Progenitor cell of endocrine pancreas (in vitro differentiated cells): ENCODE data around the gene STIMATE. TPM values are rescaled to one million over a fixed set of nuclear protein-coding genes. Genes with fewer than 3 reads are reported as not detected.

Experiments used
- DNase-seq: peaks from one replicate; pipeline ENCODE4 v3.0.0; 2021; ENCODE audit warnings: low spot score; ENCODE audit not compliant: unreplicated experiment
- H3K27ac Mint-ChIP-seq: 2 replicates; pipeline ENCODE4 v1.8.0; 2021; ENCODE audit warnings: mild to moderate bottlenecking, moderate library complexity, mixed read lengths
- H3K27me3 Mint-ChIP-seq: 2 replicates; pipeline ENCODE4 v1.8.0; 2021; ENCODE audit warnings: mixed read lengths
- H3K36me3 Mint-ChIP-seq: 2 replicates; pipeline ENCODE4 v1.8.0; 2022; ENCODE audit warnings: mixed read lengths; ENCODE audit not compliant: insufficient read depth
- H3K4me1 Mint-ChIP-seq: 2 replicates; pipeline ENCODE4 v1.8.0; 2021; ENCODE audit warnings: low read depth, mixed read lengths
- H3K4me3 Mint-ChIP-seq: 2 replicates; pipeline ENCODE4 v1.8.0; 2021; ENCODE audit warnings: low read depth, mild to moderate bottlenecking, moderate library complexity, mixed read lengths
- H3K9me3 Mint-ChIP-seq: 2 replicates; pipeline ENCODE4 v1.8.0; 2021; ENCODE audit warnings: low read depth, mixed read lengths
- total RNA-seq: library from RNA; stranded (reverse); gene quantifications from 2 replicates; pipeline ENCODE4 v1.2.1, GENCODE V29; 2021
- TF ChIP-seq, protein P1 (sequence below): fragments of 200-600 bp; sonication (generic); IDR thresholded peaks from one replicate; pipeline ENCODE4 v1.5.0; 2021; ENCODE audit warnings: antibody characterized with exemption, mild to moderate bottlenecking; ENCODE audit not compliant: unreplicated experiment

Gene STIMATE
- total RNA-seq, 1 donor from 2014 or later = 17.4 TPM

DNA sequence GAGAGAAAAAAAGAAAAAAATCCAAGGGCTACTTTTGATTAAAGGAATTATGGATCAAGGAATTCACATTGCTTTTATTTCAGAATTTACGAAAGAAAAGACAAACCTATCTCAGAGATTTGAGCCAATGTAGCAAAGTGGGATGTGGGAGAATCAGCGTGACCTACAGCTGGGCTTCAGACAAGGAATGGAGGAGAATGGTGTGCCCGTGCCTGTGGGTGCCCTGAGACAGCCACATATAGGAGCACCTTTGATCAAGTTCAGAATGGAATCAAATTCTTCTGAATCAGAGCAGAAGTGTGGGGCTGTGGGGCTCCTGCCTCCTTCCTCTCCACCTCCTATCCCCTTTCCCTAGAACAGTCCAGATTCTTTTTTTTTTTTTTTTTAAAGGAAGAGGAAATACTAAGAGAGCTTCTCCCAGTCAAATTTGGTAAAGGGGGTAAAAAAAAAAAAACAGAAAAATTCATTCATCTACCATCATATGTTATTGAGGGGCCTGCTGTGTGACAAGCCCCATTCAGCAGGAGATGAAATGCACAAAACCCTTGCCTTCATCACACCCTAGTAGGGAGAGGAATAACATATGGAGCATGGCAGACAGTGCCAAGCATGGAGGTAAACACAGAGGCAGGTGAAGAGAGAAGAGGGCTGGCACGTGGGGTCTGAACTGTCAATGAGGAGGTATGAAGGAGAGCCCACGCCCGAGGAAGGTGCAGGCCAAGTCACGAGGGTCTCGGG is 37.5 kb downstream of the STIMATE start:
- TF ChIP-seq, protein P1, sequence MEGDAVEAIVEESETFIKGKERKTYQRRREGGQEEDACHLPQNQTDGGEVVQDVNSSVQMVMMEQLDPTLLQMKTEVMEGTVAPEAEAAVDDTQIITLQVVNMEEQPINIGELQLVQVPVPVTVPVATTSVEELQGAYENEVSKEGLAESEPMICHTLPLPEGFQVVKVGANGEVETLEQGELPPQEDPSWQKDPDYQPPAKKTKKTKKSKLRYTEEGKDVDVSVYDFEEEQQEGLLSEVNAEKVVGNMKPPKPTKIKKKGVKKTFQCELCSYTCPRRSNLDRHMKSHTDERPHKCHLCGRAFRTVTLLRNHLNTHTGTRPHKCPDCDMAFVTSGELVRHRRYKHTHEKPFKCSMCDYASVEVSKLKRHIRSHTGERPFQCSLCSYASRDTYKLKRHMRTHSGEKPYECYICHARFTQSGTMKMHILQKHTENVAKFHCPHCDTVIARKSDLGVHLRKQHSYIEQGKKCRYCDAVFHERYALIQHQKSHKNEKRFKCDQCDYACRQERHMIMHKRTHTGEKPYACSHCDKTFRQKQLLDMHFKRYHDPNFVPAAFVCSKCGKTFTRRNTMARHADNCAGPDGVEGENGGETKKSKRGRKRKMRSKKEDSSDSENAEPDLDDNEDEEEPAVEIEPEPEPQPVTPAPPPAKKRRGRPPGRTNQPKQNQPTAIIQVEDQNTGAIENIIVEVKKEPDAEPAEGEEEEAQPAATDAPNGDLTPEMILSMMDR = no peak
- DNase-seq = no peak
- no peaks in the 10 kb centered on the region for H3K4me1 Mint-ChIP-seq
- H3K9me3 Mint-ChIP-seq = no peaks in the 10 kb centered on the region
- H3K4me3 Mint-ChIP-seq = no peak overlapping the region
- no peak overlapping the region for H3K27ac Mint-ChIP-seq
- H3K27me3 Mint-ChIP-seq = no peaks in the 10 kb centered on the region
- H3K36me3 Mint-ChIP-seq = no peaks in the 10 kb centered on the region

GRCh38 chr3:52857864-52858263 is 39.5 kb downstream of the STIMATE start:
- H3K9me3 Mint-ChIP-seq = no peaks in the 10 kb centered on the region
- H3K4me3 Mint-ChIP-seq = no peak overlapping the region
- no peaks in the 10 kb centered on the region for H3K4me1 Mint-ChIP-seq
- H3K27ac Mint-ChIP-seq = no peak overlapping the region
- DNase-seq = no peak
- no peaks in the 10 kb centered on the region for H3K36me3 Mint-ChIP-seq
- no peaks in the 10 kb centered on the region for H3K27me3 Mint-ChIP-seq
- TF ChIP-seq, protein P1 = no peak

GRCh38 chr3:52857133-52857532 is 40.2 kb downstream of the STIMATE start:
- Mint-ChIP-seq H3K4me1 (no peaks in the 10 kb centered on the region), H3K4me3 (no peak overlapping the region), H3K27ac (no peak overlapping the region), H3K36me3 (no peaks in the 10 kb centered on the region), H3K9me3 (no peaks in the 10 kb centered on the region), H3K27me3 (no peaks in the 10 kb centered on the region)
- no peak for DNase-seq
- TF ChIP-seq, protein P1 = no peak

DNA sequence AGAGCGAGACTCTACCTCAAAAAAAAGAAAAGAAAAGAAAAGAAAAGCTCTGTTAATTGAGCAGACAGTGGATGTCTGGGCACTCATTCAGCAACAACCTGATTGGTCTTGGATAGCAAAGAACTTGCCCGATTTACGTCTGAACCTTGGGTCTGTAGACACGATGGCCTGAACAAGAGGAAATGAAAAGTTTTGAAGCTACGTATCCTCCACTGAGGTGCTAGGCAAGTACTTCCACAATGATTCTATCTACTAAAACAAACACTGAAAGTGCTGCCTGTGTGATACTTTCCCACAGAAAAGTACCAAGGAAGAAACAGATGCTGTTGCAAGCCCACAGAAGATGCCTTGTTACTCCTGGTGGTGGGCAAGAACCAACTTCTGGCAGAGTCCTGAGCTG is 40.7 kb downstream of the STIMATE start:
- TF ChIP-seq, protein P1 = no peak
- H3K27me3 Mint-ChIP-seq = no peaks in the 10 kb centered on the region
- H3K36me3 Mint-ChIP-seq = no peaks in the 10 kb centered on the region
- no peak overlapping the region for H3K4me3 Mint-ChIP-seq
- no peaks in the 10 kb centered on the region for H3K4me1 Mint-ChIP-seq
- no peaks in the 10 kb centered on the region for H3K9me3 Mint-ChIP-seq
- DNase-seq = no peak
- no peak overlapping the region for H3K27ac Mint-ChIP-seq

DNA sequence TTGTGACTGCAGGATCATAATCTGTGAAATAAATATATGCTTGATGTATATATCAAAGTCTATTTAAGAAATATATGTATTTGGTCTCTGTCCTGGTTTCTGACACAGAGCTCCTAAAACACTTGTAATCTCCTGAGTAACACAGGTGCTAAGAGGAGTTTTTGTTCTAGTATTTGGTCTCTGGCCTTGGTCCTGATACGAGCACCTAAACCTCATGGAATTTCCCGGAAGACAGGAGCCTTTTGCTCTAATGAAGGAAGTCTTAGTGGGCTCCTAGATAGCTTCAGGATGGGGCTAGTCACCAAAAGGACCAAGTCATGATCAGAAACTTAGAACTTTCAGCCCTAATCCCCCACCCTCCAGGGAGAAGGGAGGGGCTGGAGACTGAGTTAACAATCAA is 43.3 kb downstream of the STIMATE start:
- DNase-seq = no peak
- Mint-ChIP-seq H3K9me3 (no peaks in the 10 kb centered on the region), H3K4me3 (no peak overlapping the region), H3K36me3 (no peaks in the 10 kb centered on the region), H3K4me1 (no peaks in the 10 kb centered on the region), H3K27ac (no peak overlapping the region), H3K27me3 (no peaks in the 10 kb centered on the region)
- TF ChIP-seq, protein P1 = no peak
